Activated CD8-positive, alpha-beta T cell treated with anti-CD3 and anti-CD28 coated beads, Interleukin-2, amount 10 ng/mL, durations not matched to agents 7 days and 5 days (primary cell): ENCODE data around the gene CABYR. TPM values are rescaled to one million over a fixed set of nuclear protein-coding genes. Genes with fewer than 3 reads are reported as not detected.

Experiments
- ATAC-seq: fragments of 150-1000 bp; cut with Tn5 transposase; one replicate; pipeline ENCODE4 v1.10.0; 2021; ENCODE audit warnings: moderate library complexity
- CTCF ChIA-PET: fragments of 350-600 bp; sonication (Branson Sonifier 250); formaldehyde crosslinking; loops from one replicate; lab custom pipeline; 2021; ENCODE audit warnings: antibody characterized with exemption; lab: Charles Lee
- POLR2A ChIA-PET: fragments of 350-600 bp; sonication (Branson Sonifier 250); formaldehyde crosslinking; loops from one replicate; lab custom pipeline; 2021; ENCODE audit warnings: antibody characterized with exemption; lab: Charles Lee
- DNase-seq: peaks from one replicate; pipeline ENCODE4 v3.0.0-alpha.2; 2020
- H3K27ac Mint-ChIP-seq: one replicate; pipeline ENCODE4 v1.8.0; 2021; ENCODE audit warnings: mild to moderate bottlenecking, mixed read lengths
- H3K27me3 Mint-ChIP-seq: one replicate; pipeline ENCODE4 v1.8.0; 2021; ENCODE audit warnings: low read depth, mixed read lengths
- H3K36me3 Mint-ChIP-seq: one replicate; pipeline ENCODE4 v1.8.0; 2021; ENCODE audit warnings: low read depth, mixed read lengths
- H3K4me1 Mint-ChIP-seq: one replicate; pipeline ENCODE4 v1.8.0; 2021; ENCODE audit warnings: low read depth, mixed read lengths
- H3K4me3 Mint-ChIP-seq: one replicate; pipeline ENCODE4 v1.8.0; 2021; ENCODE audit warnings: mild to moderate bottlenecking, mixed read lengths
- H3K9me3 Mint-ChIP-seq: one replicate; pipeline ENCODE4 v1.8.0; 2022; ENCODE audit warnings: mixed read lengths; ENCODE audit not compliant: insufficient read depth
- total RNA-seq, 2 experiments: library from RNA; stranded (reverse); gene quantifications; one replicate each; pipeline ENCODE4 v1.2.3, GENCODE V29; 2021

The CABYR gene
- total RNA-seq, 2 experiments from 2014 or later = 0.97 to 1.1 TPM

DNA sequence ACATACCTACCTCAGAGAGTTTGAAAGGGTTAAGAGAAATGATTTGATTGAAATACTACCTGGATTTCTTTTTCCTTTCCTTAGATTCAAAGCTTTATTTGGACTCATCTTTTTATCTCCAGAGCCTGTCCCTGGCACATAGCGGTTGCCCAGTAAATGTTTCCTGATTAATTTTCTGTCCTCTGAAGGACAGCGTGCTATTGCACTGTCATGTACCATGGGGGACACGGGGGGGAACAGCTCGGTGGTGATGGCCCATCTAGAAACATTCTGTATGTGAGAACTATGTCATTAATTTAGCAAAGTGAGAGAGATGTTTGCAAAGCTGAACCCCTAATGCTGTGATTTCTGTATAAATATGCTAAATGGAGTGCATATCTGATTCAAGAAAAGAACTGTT, 26.4 kb upstream of the CABYR start:
- Mint-ChIP-seq H3K27ac (no peak overlapping the region), H3K4me1 (peaks cover 27% of the 10 kb centered on the region), H3K9me3 (no peaks in the 10 kb centered on the region), H3K4me3 (no peak overlapping the region), H3K27me3 (no peaks in the 10 kb centered on the region), H3K36me3 (peaks cover 44% of the 10 kb centered on the region)
- ATAC-seq (no peak), DNase-seq (no peak)
- POLR2A ChIA-PET = interaction anchor here (0.7 kb wide), 1 partner anchor 26 kb away, joined by 4 read pairs; the partner anchor contains the start of gene CABYR
- CTCF ChIA-PET = interaction anchor here (0.9 to 3.4 kb wide), 3 partner anchors 18 to 194 kb away, joined by 3 to 17 read pairs (median 3); no protein-coding TSS in a partner anchor

DNA sequence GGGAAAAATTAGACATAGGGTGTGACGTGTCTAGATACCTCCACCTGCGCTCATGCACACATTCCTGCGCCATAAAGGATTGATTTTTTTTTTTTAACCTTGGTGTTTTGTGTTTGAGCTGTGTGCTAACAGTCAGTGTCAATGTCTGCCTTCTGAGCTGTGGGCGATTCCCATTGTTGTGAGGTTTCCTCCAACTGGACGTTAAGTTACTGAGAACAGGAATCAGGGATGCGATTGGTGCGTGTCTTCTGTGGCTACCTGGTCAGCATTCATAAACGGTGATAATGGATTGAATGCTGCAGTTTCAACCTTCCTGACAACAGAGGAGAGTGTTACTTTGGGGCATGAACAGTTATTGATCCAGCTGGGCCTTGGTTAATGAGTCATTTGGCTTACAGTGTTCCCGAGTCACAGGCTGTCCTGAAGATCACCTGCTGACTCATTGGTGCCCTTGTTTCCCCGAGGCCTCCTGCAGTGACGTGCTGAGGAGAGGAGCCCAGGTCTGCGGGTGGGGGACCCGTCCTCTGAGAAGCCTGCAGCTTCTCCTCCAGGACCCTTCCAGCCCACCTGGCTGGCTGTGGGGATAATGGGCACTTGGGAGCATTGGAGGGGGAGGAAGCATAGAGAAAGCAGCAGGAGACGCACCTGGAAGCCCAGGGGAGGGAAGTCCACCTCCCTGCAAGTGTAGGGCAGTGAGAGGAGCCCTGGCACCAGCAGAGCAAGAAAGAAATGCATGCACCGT, 25.8 kb upstream of the CABYR start:
- Mint-ChIP-seq H3K27ac (no peak overlapping the region), H3K4me3 (no peak overlapping the region), H3K4me1 (peaks cover 27% of the 10 kb centered on the region), H3K9me3 (no peaks in the 10 kb centered on the region), H3K36me3 (peaks cover 44% of the 10 kb centered on the region), H3K27me3 (no peaks in the 10 kb centered on the region)
- POLR2A ChIA-PET = no interaction called here
- DNase-seq (no peak), ATAC-seq (no peak)
- CTCF ChIA-PET = interaction anchor here (0.9 to 3.4 kb wide), 2 partner anchors 18 to 194 kb away, joined by 3 to 17 read pairs; no protein-coding TSS in a partner anchor

GRCh38 chr18:24114924-24115549, 23.8 kb upstream of the CABYR start:
- Mint-ChIP-seq H3K4me1 (peaks cover 31% of the 10 kb centered on the region), H3K9me3 (no peaks in the 10 kb centered on the region), H3K4me3 (no peak overlapping the region), H3K36me3 (peaks cover 56% of the 10 kb centered on the region), H3K27ac (peak overlapping the region; percentile 24), H3K27me3 (no peaks in the 10 kb centered on the region)
- CTCF ChIA-PET = interaction anchor here (0.7 to 3.4 kb wide), 4 partner anchors 10 to 196 kb away, joined by 3 to 17 read pairs (median 4); no protein-coding TSS in a partner anchor
- POLR2A ChIA-PET = interaction anchor here (1.3 kb wide), 1 partner anchor 9 kb away, joined by 4 read pairs; no protein-coding TSS in a partner anchor
- DNase-seq = peak; percentile 36
- peak; percentile 51 for ATAC-seq

DNA sequence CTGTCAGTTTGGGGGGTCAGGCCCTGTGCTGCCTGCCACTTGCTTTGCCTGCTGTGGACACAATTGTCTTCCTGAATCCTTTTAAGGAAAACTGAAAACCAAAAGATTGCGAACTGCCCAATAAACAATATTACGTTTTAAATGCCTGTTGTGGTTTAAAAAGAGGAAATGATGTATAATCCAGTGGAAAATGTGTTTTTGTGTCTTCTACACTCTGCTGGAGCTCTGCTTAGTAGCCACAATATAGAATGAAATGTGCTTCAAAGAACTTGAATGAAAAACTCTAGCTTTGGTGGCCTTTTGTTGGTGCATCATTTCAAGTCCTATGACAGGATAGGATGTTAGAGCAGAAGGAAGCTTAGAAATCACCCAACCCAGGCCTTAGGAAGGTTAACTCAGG, 23.2 kb upstream of the CABYR start:
- Mint-ChIP-seq H3K4me3 (no peak overlapping the region), H3K4me1 (peaks cover 31% of the 10 kb centered on the region), H3K36me3 (peaks cover 61% of the 10 kb centered on the region), H3K9me3 (no peaks in the 10 kb centered on the region), H3K27ac (peak overlapping the region; percentile 24), H3K27me3 (no peaks in the 10 kb centered on the region)
- ChIA-PET POLR2A (no interaction called here), CTCF (interaction anchor here (3.4 kb wide), 1 partner anchor 197 kb away, joined by 17 read pairs; no protein-coding TSS in a partner anchor)
- DNase-seq (no peak), ATAC-seq (peak; percentile 45)

DNA sequence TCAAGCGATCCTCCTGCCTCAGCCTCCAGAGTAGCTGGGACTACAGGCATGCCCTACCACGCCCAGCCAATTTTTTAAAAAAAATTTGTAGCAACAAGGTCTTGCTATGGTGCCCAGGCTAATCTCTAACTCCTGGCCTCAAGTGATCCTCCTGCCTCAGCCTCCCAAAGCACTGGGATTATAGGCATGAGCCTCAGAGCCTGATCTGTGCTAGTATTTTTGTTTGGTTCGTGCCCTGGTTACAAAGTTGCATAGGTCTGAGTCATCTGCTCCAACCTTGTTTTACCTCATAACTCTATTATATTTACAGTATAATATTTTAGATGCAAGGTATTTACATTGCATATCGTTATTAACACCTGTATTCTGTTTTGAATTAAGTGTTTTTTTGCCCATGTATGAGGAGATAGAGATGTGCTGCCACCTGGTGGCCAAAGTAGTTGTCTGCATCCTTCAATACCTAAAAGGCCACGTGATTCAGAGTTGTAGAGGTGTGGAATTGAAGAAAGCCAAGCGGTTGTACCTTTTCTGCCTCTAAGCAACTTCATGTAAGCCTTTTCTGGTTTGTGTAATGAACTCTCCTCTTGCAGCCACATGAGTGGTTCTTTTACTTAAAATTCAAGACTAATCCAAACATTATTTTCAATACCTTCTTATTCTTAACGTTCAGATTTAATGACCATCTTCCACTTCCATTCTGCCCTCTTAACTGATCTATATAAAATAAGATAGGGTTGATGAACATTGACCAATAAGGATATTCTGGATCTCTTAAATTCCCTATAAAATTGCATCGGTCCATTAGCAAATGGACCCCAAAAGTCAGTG, 19.9 kb upstream of the CABYR start:
- ChIA-PET POLR2A (no interaction called here), CTCF (interaction anchor here (0.9 to 1.7 kb wide), 9 partner anchors 18 to 497 kb away, joined by 3 to 13 read pairs (median 4); no protein-coding TSS in a partner anchor)
- DNase-seq = peak; percentile 87
- Mint-ChIP-seq H3K4me1 (peaks cover 27% of the 10 kb centered on the region), H3K9me3 (no peaks in the 10 kb centered on the region), H3K27ac (no peak overlapping the region), H3K36me3 (peaks cover 70% of the 10 kb centered on the region), H3K4me3 (no peak overlapping the region), H3K27me3 (no peaks in the 10 kb centered on the region)
- ATAC-seq = peak; percentile 71

- Mint-ChIP-seq H3K36me3 (peaks cover 65% of the 10 kb centered on the region), H3K9me3 (no peaks in the 10 kb centered on the region), H3K4me1 (peaks cover 10% of the 10 kb centered on the region), H3K4me3 (no peak overlapping the region), H3K27ac (no peak overlapping the region), H3K27me3 (no peaks in the 10 kb centered on the region)
- DNase-seq (no peak), ATAC-seq (no peak)
- POLR2A ChIA-PET = no interaction called here
- CTCF ChIA-PET = interaction anchor here (1.3 to 1.7 kb wide), 2 partner anchors 202 to 293 kb away, joined by 4 to 13 read pairs; no protein-coding TSS in a partner anchor
These were observed 18.2 kb upstream of the CABYR start for GRCh38 chr18:24120676-24121075.

- ATAC-seq (no peak), DNase-seq (no peak)
- H3K27ac Mint-ChIP-seq = no peak overlapping the region
- peaks cover 4% of the 10 kb centered on the region for H3K4me1 Mint-ChIP-seq
- no peaks in the 10 kb centered on the region for H3K9me3 Mint-ChIP-seq
- H3K36me3 Mint-ChIP-seq = peaks cover 61% of the 10 kb centered on the region
- H3K27me3 Mint-ChIP-seq = no peaks in the 10 kb centered on the region
- ChIA-PET CTCF (no interaction called here), POLR2A (no interaction called here)
- no peak overlapping the region for H3K4me3 Mint-ChIP-seq
These were observed 17.2 kb upstream of the CABYR start for GRCh38 chr18:24121625-24122024.

GRCh38 chr18:24126155-24126961, 12.5 kb upstream of the CABYR start:
- no peak for DNase-seq
- POLR2A ChIA-PET = no interaction called here
- Mint-ChIP-seq H3K36me3 (peaks cover 59% of the 10 kb centered on the region), H3K4me3 (no peak overlapping the region), H3K4me1 (no peaks in the 10 kb centered on the region), H3K9me3 (no peaks in the 10 kb centered on the region), H3K27me3 (no peaks in the 10 kb centered on the region), H3K27ac (no peak overlapping the region)
- no peak for ATAC-seq
- CTCF ChIA-PET = no interaction called here

GRCh38 chr18:24127735-24128134, 11.1 kb upstream of the CABYR start:
- Mint-ChIP-seq H3K9me3 (no peaks in the 10 kb centered on the region), H3K27me3 (no peaks in the 10 kb centered on the region), H3K4me3 (no peak overlapping the region), H3K4me1 (no peaks in the 10 kb centered on the region), H3K36me3 (peaks cover 60% of the 10 kb centered on the region), H3K27ac (no peak overlapping the region)
- ChIA-PET POLR2A (no interaction called here), CTCF (interaction anchor here (0.6 kb wide), 1 partner anchor 8 kb away, joined by 3 read pairs; no protein-coding TSS in a partner anchor)
- no peak for ATAC-seq
- no peak for DNase-seq

GRCh38 chr18:24128700-24129099, 10.2 kb upstream of the CABYR start:
- DNase-seq = no peak
- ChIA-PET POLR2A (no interaction called here), CTCF (no interaction called here)
- Mint-ChIP-seq H3K9me3 (no peaks in the 10 kb centered on the region), H3K27me3 (no peaks in the 10 kb centered on the region), H3K4me1 (no peaks in the 10 kb centered on the region), H3K36me3 (peaks cover 63% of the 10 kb centered on the region), H3K4me3 (no peak overlapping the region), H3K27ac (peak overlapping the region; percentile 4)
- ATAC-seq = no peak

DNA sequence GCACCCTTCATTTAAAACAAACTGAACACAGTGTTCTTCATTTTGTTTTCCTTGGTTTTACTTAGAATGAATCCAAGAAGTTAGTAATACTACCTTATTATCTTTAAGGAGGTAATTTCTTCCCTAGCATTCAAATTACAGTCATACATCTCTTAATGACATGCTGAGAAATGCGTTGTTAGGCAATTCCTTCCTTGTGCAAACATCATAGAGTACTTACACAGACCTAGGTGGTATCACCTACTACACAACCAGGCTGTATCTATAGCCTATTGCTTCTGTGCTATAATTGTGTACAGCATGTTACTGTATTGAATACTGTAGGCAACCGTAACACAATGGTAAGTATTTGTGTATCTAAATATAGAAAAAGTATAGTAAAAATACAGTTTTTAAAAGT, 8.4 kb upstream of the CABYR start:
- Mint-ChIP-seq H3K9me3 (no peaks in the 10 kb centered on the region), H3K27ac (no peak overlapping the region), H3K4me1 (no peaks in the 10 kb centered on the region), H3K4me3 (no peak overlapping the region), H3K36me3 (peaks cover 60% of the 10 kb centered on the region), H3K27me3 (no peaks in the 10 kb centered on the region)
- DNase-seq (no peak), ATAC-seq (no peak)
- POLR2A ChIA-PET = no interaction called here
- CTCF ChIA-PET = no interaction called here
